IMR-90 (cell line): Measurements from ENCODE around the gene AGPAT3. TPM values are rescaled to one million over a fixed set of nuclear protein-coding genes. Genes with fewer than 3 reads are reported as not detected.

ENCODE experiments used
- ATAC-seq: fragments of 200-7000 bp; cut with Tn5 transposase; 2 replicates; pipeline ENCODE4 v1.9.1; 2020; ENCODE audit warnings: low read depth, mild to moderate bottlenecking, moderate library complexity
- BruUV-seq: library from RNA; stranded (reverse); fragments of 400-500 nt; replicated peaks from 2 replicates; lab custom pipeline; 2021; lab: Mats Ljungman, UMichigan
- CTCF ChIA-PET: fragments of 300-600 bp; formaldehyde crosslinking; extraction: SDS; loops from one replicate; lab custom pipeline; 2021; ENCODE audit warnings: antibody characterized with exemption; lab: Yijun Ruan, JAX
- POLR2A ChIA-PET: fragments of 300-600 bp; sonication (Branson Sonifier 250); formaldehyde crosslinking; loops from one replicate; lab custom pipeline; 2022; ENCODE audit warnings: antibody characterized with exemption; ENCODE audit not compliant: unreplicated experiment; lab: Charles Lee
- DNase-seq: peaks from one replicate; pipeline ENCODE4 v3.0.0; 2013
- H2AFZ ChIP-seq: replicated peaks from 2 replicates; pipeline ENCODE3; 2013; ENCODE audit warnings: low read length, mild to moderate bottlenecking; ENCODE audit not compliant: poor library complexity
- H2AK5ac ChIP-seq: 2 replicates; pipeline ENCODE4 v1.6.1; 2013; ENCODE audit warnings: low read depth, low read length, inconsistent platforms
- H2AK9ac ChIP-seq: replicated peaks from 2 replicates; pipeline ENCODE3; 2013; ENCODE audit warnings: mild to moderate bottlenecking, low read depth, low read length, moderate library complexity; ENCODE audit not compliant: poor library complexity
- H2BK120ac ChIP-seq: 2 replicates; pipeline ENCODE4 v1.6.1; 2013; ENCODE audit warnings: low read depth, low read length, inconsistent platforms
- H2BK15ac ChIP-seq: 3 replicates; pipeline ENCODE4 v1.6.1; 2013; ENCODE audit warnings: low read depth, low read length, inconsistent platforms
- H2BK20ac ChIP-seq: 2 replicates; pipeline ENCODE4 v1.6.1; 2013; ENCODE audit warnings: low read depth, mild to moderate bottlenecking, inconsistent platforms, low read length, moderate library complexity
- H2BK5ac ChIP-seq: 2 replicates; pipeline ENCODE4 v1.6.1; 2013; ENCODE audit warnings: mild to moderate bottlenecking, low read depth, low read length, inconsistent platforms; ENCODE audit not compliant: poor library complexity, severe bottlenecking
- H3K14ac ChIP-seq: replicated peaks from 2 replicates; pipeline ENCODE4 v1.6.1; 2013; ENCODE audit warnings: low read depth, low read length, inconsistent platforms
- H3K18ac ChIP-seq: 2 replicates; pipeline ENCODE4 v1.6.1; 2013; ENCODE audit warnings: low read depth, low read length, control low read depth
- H3K23ac ChIP-seq: 2 replicates; pipeline ENCODE4 v1.6.1; 2013; ENCODE audit warnings: low read depth, low read length, inconsistent platforms
- H3K27ac ChIP-seq: 2 replicates; pipeline ENCODE4 v1.5.1; 2013; ENCODE audit warnings: mild to moderate bottlenecking, control low read depth, low read length; ENCODE audit not compliant: insufficient read depth
- H3K27me3 ChIP-seq: 2 replicates; pipeline ENCODE4 v1.6.1; 2013; ENCODE audit warnings: low read length; ENCODE audit not compliant: control insufficient read depth, insufficient read depth
- H3K36me3 ChIP-seq: 2 replicates; pipeline ENCODE4 v1.6.1; 2013; ENCODE audit warnings: low read length, mixed read lengths; ENCODE audit not compliant: control insufficient read depth, insufficient read depth
- H3K4ac ChIP-seq: 2 replicates; pipeline ENCODE4 v1.6.1; 2013; ENCODE audit warnings: low read depth, low read length, inconsistent platforms
- H3K4me1 ChIP-seq: 2 replicates; pipeline ENCODE4 v1.6.1; 2013; ENCODE audit warnings: low read length, mixed read lengths; ENCODE audit not compliant: control insufficient read depth, insufficient read depth
- H3K4me2 ChIP-seq: 2 replicates; pipeline ENCODE4 v1.6.1; 2013; ENCODE audit warnings: low read depth, mild to moderate bottlenecking, control low read depth, low read length, moderate library complexity
- H3K4me3 ChIP-seq: 2 replicates; pipeline ENCODE4 v1.5.1; 2013; ENCODE audit warnings: low read depth, mild to moderate bottlenecking, control low read depth, low read length, moderate library complexity; ENCODE audit not compliant: insufficient read depth
- H3K56ac ChIP-seq: 2 replicates; pipeline ENCODE4 v1.6.1; 2013; ENCODE audit warnings: low read length, inconsistent platforms; ENCODE audit not compliant: insufficient read depth; ENCODE audit errors: extremely low read depth
- H3K79me1 ChIP-seq, 2 experiments: 2 replicates each; pipeline ENCODE4 v1.6.1; 2013; ENCODE audit warnings: low read length in 2 of 2, inconsistent platforms in 1 of 2, low read depth in 1 of 2
- H3K9ac ChIP-seq: 2 replicates; pipeline ENCODE4 v1.6.1; 2013; ENCODE audit warnings: low read depth, low read length, control low read depth
- H3K9me1 ChIP-seq: 2 replicates; pipeline ENCODE4 v1.6.1; 2013; ENCODE audit warnings: low read length, inconsistent platforms; ENCODE audit not compliant: insufficient read depth
- H3K9me3 ChIP-seq: 2 replicates; pipeline ENCODE4 v1.6.1; 2013; ENCODE audit warnings: low read length; ENCODE audit not compliant: control insufficient read depth, insufficient read depth
- H4K20me1 ChIP-seq: 2 replicates; pipeline ENCODE4 v1.6.1; 2013; ENCODE audit warnings: low read length, inconsistent platforms; ENCODE audit not compliant: insufficient read depth
- H4K5ac ChIP-seq: 2 replicates; pipeline ENCODE4 v1.6.1; 2013; ENCODE audit warnings: mild to moderate bottlenecking, low read depth, low read length, control low read depth
- H4K8ac ChIP-seq, 2 experiments: 2 replicates each; pipeline ENCODE4 v1.6.1; 2013; ENCODE audit warnings: low read depth in 2 of 2, low read length in 2 of 2, control low read depth in 1 of 2, inconsistent platforms in 1 of 2
- H4K91ac ChIP-seq: 2 replicates; pipeline ENCODE4 v1.6.1; 2013; ENCODE audit warnings: low read depth, low read length, inconsistent platforms; ENCODE audit not compliant: insufficient read depth
- BHLHE40 ChIP-seq: fragments of 150-350 bp; IDR thresholded peaks from 2 replicates; pipeline ENCODE4 v1.6.1; 2016; ENCODE audit warnings: mild to moderate bottlenecking, low read depth, low read length
- CEBPB ChIP-seq: IDR thresholded peaks from 2 replicates; pipeline ENCODE4 v1.6.1; 2012; ENCODE audit warnings: low read depth, low read length, improper control_type of control experiment
- CHD1 ChIP-seq: IDR thresholded peaks from 2 replicates; pipeline ENCODE4 v1.6.1; 2012; ENCODE audit warnings: low read depth, low read length, improper control_type of control experiment
- ELK1 ChIP-seq: fragments of 150-350 bp; IDR thresholded peaks from 2 replicates; pipeline ENCODE4 v1.6.1; 2016; ENCODE audit warnings: low read depth, mild to moderate bottlenecking, low read length, moderate library complexity, borderline replicate concordance
- FOS ChIP-seq: fragments of 150-350 bp; IDR thresholded peaks from 2 replicates; pipeline ENCODE4 v1.6.1; 2016; ENCODE audit warnings: low read depth, low read length
- MAFK ChIP-seq: IDR thresholded peaks from 2 replicates; pipeline ENCODE4 v1.6.1; 2012; ENCODE audit warnings: low read depth, low read length, improper control_type of control experiment
- MAZ ChIP-seq: IDR thresholded peaks from 2 replicates; pipeline ENCODE4 v1.6.1; 2012; ENCODE audit warnings: low read depth, mild to moderate bottlenecking, low read length, improper control_type of control experiment, moderate library complexity, borderline replicate concordance
- MXI1 ChIP-seq: IDR thresholded peaks from 2 replicates; pipeline ENCODE4 v1.6.1; 2012; ENCODE audit warnings: low read depth, mild to moderate bottlenecking, low read length, moderate library complexity, borderline replicate concordance
- NFE2L2 ChIP-seq: fragments of 150-350 bp; IDR thresholded peaks from 2 replicates; pipeline ENCODE4 v1.6.1; 2016; ENCODE audit warnings: low read depth, mild to moderate bottlenecking, low read length
- POLR2A ChIP-seq: IDR thresholded peaks from 2 replicates; pipeline ENCODE4 v1.6.1; 2012; ENCODE audit warnings: mild to moderate bottlenecking, low read depth, low read length
- RAD21 ChIP-seq: IDR thresholded peaks from 2 replicates; pipeline ENCODE4 v1.6.1; 2012; ENCODE audit warnings: low read length, improper control_type of control experiment
- RCOR1 ChIP-seq: IDR thresholded peaks from 2 replicates; pipeline ENCODE4 v1.6.1; 2012; ENCODE audit warnings: mild to moderate bottlenecking, low read length, improper control_type of control experiment; ENCODE audit not compliant: insufficient replicate concordance
- RFX5 ChIP-seq: IDR thresholded peaks from 2 replicates; pipeline ENCODE4 v1.8.0; 2012; ENCODE audit warnings: low read depth, mild to moderate bottlenecking, low read length, moderate library complexity
- SMC3 ChIP-seq: fragments of 150-350 bp; IDR thresholded peaks from 2 replicates; pipeline ENCODE4 v1.6.1; 2016; ENCODE audit warnings: low read depth, mild to moderate bottlenecking, antibody characterized with exemption, low read length, moderate library complexity
- USF2 ChIP-seq: fragments of 150-350 bp; IDR thresholded peaks from 2 replicates; pipeline ENCODE4 v1.6.1; 2017; ENCODE audit warnings: mild to moderate bottlenecking, antibody characterized with exemption, low read length, low read depth
- WGBS, 2 experiments: methylation state at CpG; one replicate each; pipeline versions ENCODE4 v1.1.5 to v1.1.7; 2013; ENCODE audit warnings: missing lambda C conversion rate in 2 of 2; ENCODE audit not compliant: insufficient read length in 1 of 2; ENCODE audit errors: extremely low coverage in 2 of 2; 5-methylcytosine and 5-hydroxymethylcytosine counted together
- dilution Hi-C: fragments of 300-500 bp; cut with HindIII; formaldehyde crosslinking; loops from one replicate; pipeline ENCODE4 v1.14.3; 2018; ENCODE audit warnings: low sequenced_read_pairs; ENCODE audit not compliant: unreplicated experiment
- in situ Hi-C: fragments of 300-500 bp; cut with MboI; formaldehyde crosslinking; loops from 3 replicates; pipeline ENCODE4 v1.14.3; 2019; ENCODE audit warnings: low sequenced_read_pairs, inconsistent platforms, mixed read lengths
- intact Hi-C: fragments of 100-400 bp; cut with micrococcal nuclease; formaldehyde crosslinking; loops from 2 replicates; pipeline ENCODE4 v1.10.0; 2022
- polyA plus RNA-seq, 3 experiments: library from polyadenylated mRNA; depleted of rRNA; stranded (reverse); fragments of >200 nt; gene quantifications; 2 replicates each; pipeline ENCODE4 v1.2.3, GENCODE V29; 2012; ENCODE audit warnings: low replicate concordance in 1 of 3
- total RNA-seq: library from RNA; depleted of rRNA; stranded (reverse); fragments of >200 nt; gene quantifications from 2 replicates; pipeline ENCODE4 v1.2.3, GENCODE V29; 2012
- TF ChIP-seq, protein P1 (sequence below): conservative IDR thresholded peaks from 2 replicates; pipeline ENCODE4 v1.5.1; 2012; ENCODE audit warnings: mild to moderate bottlenecking, low read depth, low read length, improper control_type of control experiment

AGPAT3 gene
- total and polyA plus RNA-seq, 2 of the 4 experiments (the other 2 are of a cell fraction), result 27.1 to 38.7 TPM

GRCh38 chr21:43987509-43987908, 122.5 kb downstream of the AGPAT3 start:
- Histone ChIP-seq H3K18ac (no peak overlapping the region), H2AFZ (no peak overlapping the region), H3K4me3 (no peak overlapping the region), H2BK5ac (no peak overlapping the region), H3K14ac (no peak overlapping the region), H4K91ac (no peak overlapping the region), H3K4me2 (no peak overlapping the region), H3K27me3 (no peaks in the 10 kb centered on the region), H3K36me3 (peaks cover 5% of the 10 kb centered on the region; the same call in 1 of the 2 replicates), H4K20me1 (no peaks in the 10 kb centered on the region; the same call in 1 of the 2 replicates), H2BK15ac (no peak overlapping the region), H3K23ac (no peak overlapping the region), H3K4me1 (no peaks in the 10 kb centered on the region; the same call in 1 of the 2 replicates), H2BK20ac (no peak overlapping the region), H3K79me1 (no peaks in the 10 kb centered on the region), H2BK120ac (no peak overlapping the region), H4K8ac (no peak overlapping the region), H2AK5ac (no peak overlapping the region), H3K9ac (no peak overlapping the region), H3K9me3 (no peaks in the 10 kb centered on the region), H2AK9ac (no peak overlapping the region), H3K27ac (no peak overlapping the region), H3K56ac (no peak overlapping the region), H3K9me1 (peaks cover 3% of the 10 kb centered on the region; the same call in 1 of the 2 replicates), H4K5ac (no peak overlapping the region), H3K4ac (no peak overlapping the region)
- BruUV-seq, result no TSS peak
- no peak for ATAC-seq
- in situ Hi-C loops (no loop called here), intact Hi-C loops (no loop called here), dilution Hi-C loops (no loop called here)
- POLR2A ChIA-PET, result no interaction called here
- CTCF ChIA-PET, result no interaction called here
- DNase-seq, result no peak
- WGBS, 2 experiments, result no CpG with 5 or more reads among the region's 6 CpGs
- TF ChIP-seq RAD21 (no peak), MXI1 (no peak), POLR2A (no peak), MAFK (no peak), RFX5 (no peak), FOS (no peak), CHD1 (no peak), MAZ (no peak), BHLHE40 (no peak), SMC3 (no peak), RCOR1 (no peak), ELK1 (no peak), NFE2L2 (no peak), CEBPB (no peak), USF2 (no peak)
- TF ChIP-seq, protein P1, sequence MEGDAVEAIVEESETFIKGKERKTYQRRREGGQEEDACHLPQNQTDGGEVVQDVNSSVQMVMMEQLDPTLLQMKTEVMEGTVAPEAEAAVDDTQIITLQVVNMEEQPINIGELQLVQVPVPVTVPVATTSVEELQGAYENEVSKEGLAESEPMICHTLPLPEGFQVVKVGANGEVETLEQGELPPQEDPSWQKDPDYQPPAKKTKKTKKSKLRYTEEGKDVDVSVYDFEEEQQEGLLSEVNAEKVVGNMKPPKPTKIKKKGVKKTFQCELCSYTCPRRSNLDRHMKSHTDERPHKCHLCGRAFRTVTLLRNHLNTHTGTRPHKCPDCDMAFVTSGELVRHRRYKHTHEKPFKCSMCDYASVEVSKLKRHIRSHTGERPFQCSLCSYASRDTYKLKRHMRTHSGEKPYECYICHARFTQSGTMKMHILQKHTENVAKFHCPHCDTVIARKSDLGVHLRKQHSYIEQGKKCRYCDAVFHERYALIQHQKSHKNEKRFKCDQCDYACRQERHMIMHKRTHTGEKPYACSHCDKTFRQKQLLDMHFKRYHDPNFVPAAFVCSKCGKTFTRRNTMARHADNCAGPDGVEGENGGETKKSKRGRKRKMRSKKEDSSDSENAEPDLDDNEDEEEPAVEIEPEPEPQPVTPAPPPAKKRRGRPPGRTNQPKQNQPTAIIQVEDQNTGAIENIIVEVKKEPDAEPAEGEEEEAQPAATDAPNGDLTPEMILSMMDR, result no peak
